HEK293 (cell line): Measurements from ENCODE around the gene SELPLG.
A peak's percentile ranks its signal among the peaks of the same experiment; 100 is the strongest.

Experiments used
- AEBP2 ChIP-seq: fragments of 450-650 bp; formaldehyde crosslinking; IDR thresholded peaks from 2 replicates; pipeline ENCODE4 v1.5.1; 2016; ENCODE audit warnings: missing biosample characterization, missing genetic modification characterization, borderline replicate concordance
- CTCF ChIP-seq: fragments of 450-650 bp; formaldehyde crosslinking; IDR thresholded peaks from 2 replicates; pipeline ENCODE4 v1.5.1; 2016; ENCODE audit warnings: missing biosample characterization, missing genetic modification characterization
- PBX3 ChIP-seq: sonication (generic); formaldehyde crosslinking; IDR thresholded peaks from 2 replicates; pipeline ENCODE4 v1.8.1; 2022; ENCODE audit warnings: mild to moderate bottlenecking, moderate library complexity, missing genetic modification reagents
- TRIM28 ChIP-seq: IDR thresholded peaks from 2 replicates; pipeline ENCODE4 v1.6.1; 2011; ENCODE audit warnings: low read length, control low read depth, borderline replicate concordance
- ZNF138 ChIP-seq: fragments of 450-650 bp; formaldehyde crosslinking; IDR thresholded peaks from 2 replicates; pipeline ENCODE4 v1.5.1; 2016; ENCODE audit warnings: missing biosample characterization, missing genetic modification characterization, borderline replicate concordance
- ZNF274 ChIP-seq, 2 experiments: fragments of 200-500 bp in 1 of 2; fragments of 450-650 bp in 1 of 2; sonication (Bioruptor generic) in 1 of 2; formaldehyde crosslinking in 1 of 2; IDR thresholded peaks; 2 replicates each; pipeline versions ENCODE4 v1.5.1 to v1.6.1; 2014 to 2016; ENCODE audit warnings: borderline replicate concordance in 1 of 2, inconsistent platforms in 1 of 2, low read length in 1 of 2, missing biosample characterization in 1 of 2, missing genetic modification characterization in 1 of 2
- ZNF335 ChIP-seq: fragments of 450-650 bp; formaldehyde crosslinking; conservative IDR thresholded peaks from 2 replicates; pipeline ENCODE4 v1.5.1; 2016; ENCODE audit warnings: missing biosample characterization, missing genetic modification characterization
- ZNF704 ChIP-seq: fragments of 450-650 bp; formaldehyde crosslinking; IDR thresholded peaks from 2 replicates; pipeline ENCODE4 v1.5.1; 2016; ENCODE audit warnings: missing biosample characterization, missing genetic modification characterization
- ZSCAN16 ChIP-seq: fragments of 450-650 bp; formaldehyde crosslinking; IDR thresholded peaks from 2 replicates; pipeline ENCODE4 v1.5.1; 2016; ENCODE audit warnings: missing biosample characterization, missing genetic modification characterization

GRCh38 chr12:108629824-108630476, 3.7 kb downstream of the SELPLG start:
- TF ChIP-seq CTCF (tag by site-specific recombination) (no peak), TRIM28 (no peak), ZNF274 (IDR thresholded peaks at IDR 0.05; ENCODE audit: low read length) (no peak), ZNF274 (tag by site-specific recombination; IDR thresholded peaks at IDR 0.05; ENCODE audit: borderline replicate concordance) (no peak), ZSCAN16 (tag by site-specific recombination) (no peak), PBX3 (CRISPR knock-in tag) (no peak), ZNF138 (tag by site-specific recombination) (no peak), AEBP2 (tag by site-specific recombination) (no peak), ZNF704 (no peak), ZNF335 (tag by site-specific recombination) (peak; percentile 69)
